ENCODE measurements around the gene MCOLN1.
A peak's percentile ranks its signal among the peaks of the same experiment; 100 is the strongest.

GRCh38 chr19:7478173-7478842 is 44.1 kb upstream of the MCOLN1 start:
- TF ChIP-seq CTCF (IDR thresholded peaks at IDR 0.05) (no peak), POLR2A (IDR thresholded peaks at IDR 0.05) (peak in 1 of 3 donors; percentile 7)
